HK-2 (cell line): Measurements from ENCODE around the gene RBM19.
"Not testable (repeated sequence)": the region's sequence is repeated elsewhere in the genome, so short reads cannot be mapped to it uniquely, and the experiment has no call there.

Experiments
- DNase-seq: peaks from one replicate; pipeline ENCODE4 v3.0.0-alpha.2; 2018; ENCODE audit not compliant: unreplicated experiment

The RBM19 gene

GRCh38 chr12:113831476-113831875 lies 134.6 kb downstream of the RBM19 start:
- no peak for DNase-seq

- DNase-seq: no peak
Measured at GRCh38 chr12:113831016-113831415, 135.1 kb downstream of the RBM19 start.

DNA sequence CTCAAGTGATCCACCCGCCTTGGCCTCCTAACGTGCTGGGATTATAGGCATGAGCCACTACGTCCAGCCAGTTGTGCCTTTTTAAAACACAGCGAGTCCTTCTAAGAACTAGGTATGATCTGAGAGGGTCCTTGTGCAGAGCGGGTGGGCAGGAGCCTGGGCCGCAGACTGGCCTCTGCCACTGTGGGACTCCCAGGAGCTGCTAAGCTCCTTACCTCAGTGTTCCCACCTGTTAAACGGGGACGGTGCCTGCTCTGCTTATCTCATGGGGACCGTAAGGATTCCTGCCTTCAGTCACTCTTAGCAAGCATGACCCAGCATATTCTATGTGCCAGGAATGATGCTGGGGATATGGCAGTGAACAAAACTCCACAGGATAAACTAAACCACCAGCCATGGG lies 136.9 kb downstream of the RBM19 start:
- DNase-seq: no peak

- DNase-seq: no peak
Measured at GRCh38 chr12:113827539-113828114, 138.5 kb downstream of the RBM19 start.

- no peak for DNase-seq
Measured at GRCh38 chr12:113826805-113827538, 139.2 kb downstream of the RBM19 start.

GRCh38 chr12:113825705-113826104 lies 140.4 kb downstream of the RBM19 start:
- DNase-seq: no peak

- no peak for DNase-seq
Measured at GRCh38 chr12:113823816-113824215, 142.3 kb downstream of the RBM19 start.

DNA sequence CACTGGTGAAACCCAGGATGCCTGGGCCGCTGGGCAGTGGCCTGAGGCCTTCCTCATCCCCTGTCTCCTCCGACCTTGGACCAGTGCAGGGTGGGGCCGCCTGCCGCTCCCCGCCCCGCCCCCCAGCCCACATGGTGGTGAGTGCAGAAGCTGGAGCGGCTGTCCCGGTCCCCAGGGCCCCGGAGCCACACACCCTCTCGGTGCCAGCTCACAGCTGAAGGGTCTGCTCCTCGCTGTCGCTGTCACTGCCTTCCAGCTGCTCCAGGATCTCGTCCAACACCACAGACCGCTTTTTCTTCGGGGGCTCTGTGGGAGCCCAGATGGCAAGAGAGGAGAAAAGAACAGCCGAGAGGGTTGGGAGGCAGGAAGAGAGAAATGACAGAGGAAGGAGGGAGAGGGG lies 143.1 kb downstream of the RBM19 start:
- DNase-seq: no peak

- no peak for DNase-seq
Measured at GRCh38 chr12:113820842-113821241, 145.3 kb downstream of the RBM19 start.

GRCh38 chr12:113820309-113820708 lies 145.8 kb downstream of the RBM19 start:
- no peak for DNase-seq

GRCh38 chr12:113819495-113819894 lies 146.6 kb downstream of the RBM19 start:
- no peak for DNase-seq

DNA sequence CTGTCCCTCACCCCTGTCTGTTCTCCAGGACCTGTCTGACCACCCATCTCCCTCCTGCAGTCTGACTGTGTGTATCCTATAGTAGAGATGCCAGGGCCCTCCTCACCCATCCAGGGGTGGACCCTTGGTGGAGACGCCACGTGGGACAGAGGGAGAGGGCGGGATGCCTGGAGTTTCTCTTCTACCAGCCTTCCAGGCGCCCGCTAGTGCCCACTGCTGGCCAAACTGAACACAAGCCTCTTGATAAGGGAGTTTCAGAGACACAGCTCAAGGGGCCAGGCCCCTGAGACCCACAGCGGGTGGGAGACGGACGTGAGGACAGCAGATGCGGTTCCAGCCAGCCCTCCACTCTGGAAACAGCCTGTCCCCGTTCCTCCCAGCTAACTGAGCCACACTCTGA lies 147.3 kb downstream of the RBM19 start:
- no peak for DNase-seq

GRCh38 chr12:113818283-113818682 lies 147.8 kb downstream of the RBM19 start:
- DNase-seq: no peak

GRCh38 chr12:113816866-113817265 lies 149.3 kb downstream of the RBM19 start:
- no peak for DNase-seq

- peak; percentile 31 for DNase-seq
Measured at GRCh38 chr12:113815031-113815430, 151.1 kb downstream of the RBM19 start.

GRCh38 chr12:113813229-113813541 lies 152.9 kb downstream of the RBM19 start:
- DNase-seq: no peak

DNA sequence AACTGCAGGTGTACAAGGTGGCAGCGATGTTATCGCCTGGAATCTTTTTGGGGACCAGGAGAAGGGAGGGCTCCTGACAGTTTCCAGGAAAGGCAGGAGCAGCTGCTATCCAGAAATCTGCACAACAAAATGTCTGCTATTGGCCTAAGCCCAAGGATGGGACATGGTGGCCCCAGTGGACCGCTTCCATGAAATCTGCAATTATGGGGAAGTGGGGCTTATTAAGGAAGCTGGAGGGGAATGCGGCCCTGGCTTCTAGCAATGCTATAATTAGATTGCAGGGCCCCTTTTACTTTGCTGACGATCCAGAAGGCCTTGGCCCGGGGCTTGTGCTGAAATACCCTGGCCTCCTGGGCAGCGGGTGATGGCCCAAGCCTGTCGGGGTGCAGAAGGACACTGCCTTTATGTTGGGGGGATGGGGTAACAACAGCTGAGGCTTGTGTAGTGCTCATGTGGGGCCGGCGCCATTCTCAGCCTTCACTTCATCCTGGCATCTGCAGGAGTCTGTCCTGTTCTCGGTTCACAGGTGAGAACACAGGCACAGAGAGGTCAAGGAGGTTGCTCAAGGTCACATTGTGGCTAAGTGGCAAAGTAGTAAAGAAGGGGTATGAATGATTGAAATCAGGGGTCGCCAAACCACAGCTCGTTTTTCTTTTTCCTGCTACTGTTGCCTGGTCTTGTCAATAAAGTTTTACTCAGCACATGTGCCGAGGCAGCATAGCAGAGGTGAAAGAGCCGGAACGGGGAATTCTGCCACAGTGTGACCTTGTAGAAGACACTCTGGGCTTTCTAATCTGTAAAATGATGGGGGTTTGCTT lies 153.5 kb downstream of the RBM19 start:
- DNase-seq: no peak

- not testable (repeated sequence) for DNase-seq
Measured at GRCh38 chr12:113809462-113810220, 156.5 kb downstream of the RBM19 start.

DNA sequence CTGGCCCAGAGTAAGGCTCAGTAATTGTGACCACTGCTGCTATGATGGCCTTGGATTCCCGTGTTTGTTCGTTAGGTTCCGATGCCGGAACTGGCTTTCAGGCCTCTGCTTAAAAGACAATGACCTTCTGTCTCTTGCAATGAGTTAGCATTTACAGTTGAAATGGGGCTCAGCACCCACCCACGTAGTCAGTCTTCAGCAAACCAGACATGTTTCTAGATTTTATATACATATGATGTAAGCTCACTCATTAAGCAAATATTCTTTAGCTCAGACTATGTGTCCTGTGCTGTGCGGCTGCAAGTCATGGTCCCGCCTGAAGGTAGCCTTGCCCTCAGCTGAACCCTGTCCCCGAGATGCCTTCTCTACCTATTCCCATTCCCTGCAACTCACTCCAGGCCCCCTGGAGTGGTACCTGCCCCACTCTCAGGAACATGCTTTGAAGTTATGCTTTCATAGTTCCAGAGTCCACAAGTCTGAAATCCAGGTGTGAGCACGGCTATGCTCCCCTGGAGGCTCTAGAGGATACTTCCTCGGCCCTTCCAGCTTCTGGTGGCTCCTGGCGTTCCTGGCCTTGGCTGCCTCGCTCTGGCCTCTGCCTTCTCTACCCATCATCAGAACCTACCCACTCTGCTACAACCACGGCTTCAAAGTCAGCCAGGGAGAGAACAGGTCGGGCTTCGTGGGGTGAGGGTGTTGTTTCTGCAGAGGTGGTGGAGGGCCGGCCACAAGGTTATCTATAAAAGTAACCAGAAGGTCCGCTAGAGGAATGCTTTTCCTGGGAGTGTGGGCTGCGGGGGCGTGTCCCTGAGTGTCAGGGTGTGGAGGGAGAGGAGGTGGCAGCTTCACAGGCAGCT lies 157.8 kb downstream of the RBM19 start:
- no peak for DNase-seq

GRCh38 chr12:113805673-113806072 lies 160.5 kb downstream of the RBM19 start:
- DNase-seq: no peak

GRCh38 chr12:113804961-113805600 lies 161.0 kb downstream of the RBM19 start:
- DNase-seq: no peak
